HepG2 (cell line): Measurements from ENCODE around the gene MICB. TPM values are rescaled to one million over a fixed set of nuclear protein-coding genes. Genes with fewer than 3 reads are reported as not detected.

Source experiments
- ATF7-NPFF ChIP-seq: sonication (generic); formaldehyde crosslinking; IDR thresholded peaks from 2 replicates; pipeline ENCODE4 v1.8.1; 2023; ENCODE audit warnings: mild to moderate bottlenecking, low read depth, missing genetic modification reagents, moderate library complexity
- CCAR2 ChIP-seq: fragments of 200-400 bp; formaldehyde crosslinking; optimal IDR thresholded peaks from 2 replicates; pipeline ENCODE3; 2018; ENCODE audit warnings: low read depth, mild to moderate bottlenecking, low read length, moderate library complexity
- CEBPG ChIP-seq: IDR thresholded peaks from 2 replicates; pipeline ENCODE4 v1.6.1; 2016
- FOSL2 ChIP-seq: sonication (generic); formaldehyde crosslinking; IDR thresholded peaks from 2 replicates; pipeline ENCODE4 v1.4.0; 2020; ENCODE audit warnings: missing genetic modification reagents
- HCFC1 ChIP-seq: fragments of 150-350 bp; IDR thresholded peaks from 2 replicates; pipeline ENCODE4 v1.6.1; 2014; ENCODE audit warnings: low read depth, low read length
- HDAC1 ChIP-seq: sonication (generic); formaldehyde crosslinking; IDR thresholded peaks from 2 replicates; pipeline ENCODE4 v1.5.1; 2020; ENCODE audit warnings: mild to moderate bottlenecking, missing genetic modification reagents
- MIXL1 ChIP-seq: IDR thresholded peaks from 2 replicates; pipeline ENCODE4 v1.6.1; 2016
- PRMT3 ChIP-seq: sonication (generic); formaldehyde crosslinking; IDR thresholded peaks from 2 replicates; pipeline ENCODE4 v1.8.1; 2022; ENCODE audit warnings: low read depth, mild to moderate bottlenecking, moderate library complexity, missing genetic modification reagents, borderline replicate concordance
- RBAK ChIP-seq: sonication (generic); formaldehyde crosslinking; IDR thresholded peaks from 2 replicates; pipeline ENCODE4 v1.5.1; 2020; ENCODE audit warnings: mild to moderate bottlenecking, missing genetic modification reagents
- SKI ChIP-seq: fragments of 450-650 bp; IDR thresholded peaks from one replicate; pipeline ENCODE4 v1.6.1; 2018; ENCODE audit warnings: mild to moderate bottlenecking; ENCODE audit not compliant: partially characterized antibody
- TSC22D2 ChIP-seq: sonication (generic); formaldehyde crosslinking; IDR thresholded peaks from 2 replicates; pipeline ENCODE4 v1.5.1; 2020; ENCODE audit warnings: missing genetic modification reagents, mild to moderate bottlenecking, borderline replicate concordance
- ZC3H4 ChIP-seq: sonication (generic); formaldehyde crosslinking; IDR thresholded peaks from 2 replicates; pipeline ENCODE4 v1.4.0; 2020; ENCODE audit warnings: missing genetic modification reagents, borderline replicate concordance
- ZNF138 ChIP-seq: sonication (generic); formaldehyde crosslinking; IDR thresholded peaks from 2 replicates; pipeline ENCODE4 v1.5.0; 2020; ENCODE audit warnings: mild to moderate bottlenecking, low read depth, missing genetic modification reagents
- ZNF17 ChIP-seq: sonication (generic); formaldehyde crosslinking; IDR thresholded peaks from 2 replicates; pipeline ENCODE4 v1.5.0; 2020; ENCODE audit warnings: mild to moderate bottlenecking, missing genetic modification reagents
- ZNF557 ChIP-seq: sonication (generic); formaldehyde crosslinking; IDR thresholded peaks from 2 replicates; pipeline ENCODE4 v1.4.0; 2020; ENCODE audit warnings: missing genetic modification reagents
- ZNF737 ChIP-seq: sonication (generic); formaldehyde crosslinking; IDR thresholded peaks from 2 replicates; pipeline ENCODE4 v1.5.0; 2020; ENCODE audit warnings: missing genetic modification reagents, mild to moderate bottlenecking, borderline replicate concordance
- ZSCAN31 ChIP-seq: sonication (generic); formaldehyde crosslinking; IDR thresholded peaks from 2 replicates; pipeline ENCODE4 v1.5.0; 2020; ENCODE audit warnings: low read depth, mild to moderate bottlenecking, missing genetic modification reagents
- polyA plus RNA-seq, 8 experiments: library from polyadenylated mRNA; depleted of rRNA in 3 of 8; stranded (reverse) in 7 of 8; unstranded in 1 of 8; fragments of >200 nt; fragmentation: Illumina TruSeq in 4 of 8; extraction: Trizol in 4 of 8; gene quantifications; 2 replicates each; pipeline versions ENCODE4 v1.2.1 to v1.2.3, GENCODE V29; 2011 to 2016; ENCODE audit warnings: low read depth in 4 of 8, missing spikeins in 1 of 8, mixed read lengths in 1 of 8; ENCODE audit not compliant: insufficient read depth in 1 of 8
- total RNA-seq, 5 experiments: library from RNA; depleted of rRNA; stranded (reverse); fragments of >200 nt; fragmentation: Illumina TruSeq; extraction: Trizol; gene quantifications; 2 replicates each; pipeline ENCODE4 v1.2.3, GENCODE V29; 2016; ENCODE audit warnings: low read depth in 1 of 5
- TF ChIP-seq, protein P1 (sequence below): sonication (generic); formaldehyde crosslinking; conservative IDR thresholded peaks from 2 replicates; pipeline ENCODE4 v1.4.0; 2020; ENCODE audit warnings: missing genetic modification reagents

The MICB gene
- total and polyA plus RNA-seq, 2 of the 13 experiments (the other 11 are each of a cell fraction or from before 2014, with no cell fraction given) = 12.5 to 12.8 TPM

DNA sequence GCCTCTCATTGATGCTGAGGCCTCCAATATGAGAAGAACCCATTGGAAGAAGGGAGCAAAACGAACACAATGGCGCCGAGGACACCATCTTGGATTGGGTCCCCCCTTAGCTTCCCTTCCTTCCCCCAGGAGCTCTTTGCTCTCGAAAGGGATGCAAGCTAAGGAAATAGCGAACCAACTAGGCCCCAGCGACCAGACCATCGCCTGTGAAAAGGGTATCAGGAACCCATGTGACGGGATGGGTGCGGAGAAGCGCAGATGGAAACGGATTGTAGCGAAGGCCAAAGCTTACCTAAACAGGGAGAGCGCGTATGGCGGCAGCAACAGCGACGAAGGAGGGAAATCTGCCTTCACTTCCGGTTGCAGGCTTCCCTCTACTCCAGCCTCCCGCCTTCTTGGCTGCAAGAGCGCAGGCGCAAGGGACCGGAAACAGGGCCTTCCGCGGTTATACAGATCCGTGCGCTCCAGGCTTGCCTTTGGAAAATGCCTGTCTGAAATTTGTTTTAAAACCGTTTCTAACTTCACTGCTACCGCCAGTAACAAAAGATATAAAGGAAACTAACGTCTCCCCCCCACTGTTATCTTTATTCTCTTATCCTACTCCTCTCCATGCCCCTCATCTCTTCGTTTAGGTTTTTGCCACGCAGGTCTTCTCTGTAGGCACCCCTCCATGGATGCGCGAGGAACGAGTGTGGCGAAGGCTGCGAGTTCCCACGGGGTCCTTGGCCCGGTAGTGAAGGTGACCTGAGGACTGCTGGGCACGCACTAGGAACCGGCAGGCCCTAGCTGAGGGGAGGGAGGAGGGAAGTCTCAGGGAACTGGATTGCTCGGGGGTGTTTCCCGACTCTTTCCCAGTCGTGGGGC lies 43.9 kb downstream of the MICB start, which contains the start of gene DDX39B (continued):
- TF ChIP-seq ZSCAN31 (CRISPR knock-in tag) = peak; percentile 76; the same call in 1 of the 2 replicates
- TF ChIP-seq MIXL1 (CRISPR knock-in tag) = peak; percentile 66
- TF ChIP-seq ZNF138 (CRISPR knock-in tag) = peak; percentile 16; the same call in 1 of the 2 replicates
- TF ChIP-seq ZNF737 (CRISPR knock-in tag) = no peak; the same call in 1 of the 2 replicates
- TF ChIP-seq ZC3H4 (CRISPR knock-in tag) = 0 out of 2 replicates have a peak, but pooled peaks have one; percentile 60
- peak; percentile 85 for TF ChIP-seq HDAC1 (CRISPR knock-in tag)
- no peak for TF ChIP-seq CCAR2
- no peak for TF ChIP-seq ZNF17 (CRISPR knock-in tag)
- TF ChIP-seq, protein P1, sequence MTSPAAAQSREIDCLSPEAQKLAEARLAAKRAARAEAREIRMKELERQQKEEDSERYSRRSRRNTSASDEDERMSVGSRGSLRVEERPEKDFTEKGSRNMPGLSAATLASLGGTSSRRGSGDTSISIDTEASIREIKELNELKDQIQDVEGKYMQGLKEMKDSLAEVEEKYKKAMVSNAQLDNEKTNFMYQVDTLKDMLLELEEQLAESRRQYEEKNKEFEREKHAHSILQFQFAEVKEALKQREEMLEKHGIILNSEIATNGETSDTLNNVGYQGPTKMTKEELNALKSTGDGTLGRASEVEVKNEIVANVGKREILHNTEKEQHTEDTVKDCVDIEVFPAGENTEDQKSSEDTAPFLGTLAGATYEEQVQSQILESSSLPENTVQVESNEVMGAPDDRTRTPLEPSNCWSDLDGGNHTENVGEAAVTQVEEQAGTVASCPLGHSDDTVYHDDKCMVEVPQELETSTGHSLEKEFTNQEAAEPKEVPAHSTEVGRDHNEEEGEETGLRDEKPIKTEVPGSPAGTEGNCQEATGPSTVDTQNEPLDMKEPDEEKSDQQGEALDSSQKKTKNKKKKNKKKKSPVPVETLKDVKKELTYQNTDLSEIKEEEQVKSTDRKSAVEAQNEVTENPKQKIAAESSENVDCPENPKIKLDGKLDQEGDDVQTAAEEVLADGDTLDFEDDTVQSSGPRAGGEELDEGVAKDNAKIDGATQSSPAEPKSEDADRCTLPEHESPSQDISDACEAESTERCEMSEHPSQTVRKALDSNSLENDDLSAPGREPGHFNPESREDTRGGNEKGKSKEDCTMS = peak; percentile 74; the same call in 1 of the 2 replicates
- peak; percentile 54; the same call in 1 of the 2 replicates for TF ChIP-seq HCFC1
- peak; percentile 56; the same call in 1 of the 2 replicates for TF ChIP-seq CEBPG (CRISPR knock-in tag)
- peak; percentile 88 for TF ChIP-seq ATF7-NPFF
- no peak for TF ChIP-seq RBAK (CRISPR knock-in tag)
- no peak for TF ChIP-seq SKI
- peak; percentile 47; the same call in 1 of the 2 replicates for TF ChIP-seq FOSL2 (CRISPR knock-in tag)
- TF ChIP-seq PRMT3 (CRISPR knock-in tag) = 0 out of 2 replicates have a peak, but pooled peaks have one; percentile 66
- peak; percentile 76 for TF ChIP-seq TSC22D2 (CRISPR knock-in tag)
- TF ChIP-seq ZNF557 (CRISPR knock-in tag) = peak; percentile 93
